Inflammatory macrophage (primary cell): ENCODE measurements around the gene ZNF664.
A peak's percentile ranks its signal among the peaks of the same experiment; 100 is the strongest.

Source experiments
- DNase-seq, 2 donors: peaks; one replicate each; pipeline ENCODE4 v3.0.0-alpha.2; 2020 to 2022
- total RNA-seq, 18 experiments: gene quantifications; one replicate each; lab custom pipeline; 2026; ENCODE audit warnings: mixed read lengths in 6 of 18, inconsistent platforms in 2 of 18; lab: John Stamatoyannopoulos, UW

The ZNF664 gene
- 27.2 to 94.2 (median 68.2) reads per million in 18 experiments for total RNA-seq

DNA sequence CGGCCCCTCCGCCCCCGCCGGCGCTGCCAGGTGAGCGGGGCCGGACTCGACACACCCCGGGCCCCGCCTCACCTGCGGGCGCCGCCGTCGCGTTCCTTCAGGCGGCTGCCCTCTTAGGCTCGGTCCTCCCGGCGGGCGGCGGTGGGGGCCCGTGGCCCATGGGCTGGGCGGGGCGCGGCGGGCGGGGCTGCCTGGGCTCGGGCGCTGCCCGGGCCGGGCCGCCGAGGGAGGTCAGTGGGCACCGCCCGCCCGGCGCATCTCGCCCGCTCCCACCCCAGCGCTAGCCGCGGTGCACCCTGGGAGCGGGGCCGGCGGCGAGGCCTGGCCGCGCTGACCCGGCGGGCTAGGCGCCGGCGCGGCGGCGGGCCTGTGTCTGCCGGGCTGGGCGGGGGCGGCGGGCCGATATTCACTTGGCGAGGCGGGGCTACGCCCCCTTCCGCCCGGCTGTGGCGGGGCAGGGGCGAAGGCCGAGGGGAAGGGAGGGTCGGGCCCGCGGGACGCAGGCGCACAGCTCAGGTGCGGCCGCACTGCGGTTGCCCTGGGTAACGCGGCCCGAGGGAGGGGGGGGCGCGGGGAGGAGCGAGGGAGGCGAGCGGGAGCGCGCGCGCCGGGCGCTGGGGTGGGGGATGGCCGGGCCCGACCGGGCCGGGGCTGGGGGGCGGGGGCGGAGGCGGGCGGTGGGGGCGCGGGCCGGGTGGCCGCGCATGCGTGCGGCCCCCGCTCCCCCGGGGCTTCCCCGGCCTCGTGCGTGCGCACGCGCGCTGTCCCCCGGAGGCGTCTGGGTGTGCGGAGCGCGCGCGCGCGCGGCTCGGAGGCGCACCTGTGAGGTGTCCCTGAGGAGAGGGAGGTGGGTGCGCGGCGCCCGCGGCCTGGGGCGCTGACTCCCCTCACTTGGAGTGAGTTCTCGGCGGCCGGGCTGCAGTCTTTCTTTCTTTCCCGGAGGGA lies at the start of gene ZNF664, which contains the start of gene CCDC92:
ZNF664 (plus strand) TSS at position 759 of the 945 bp plus-strand sequence. CDS start 38,930 bp downstream, outside the sequence.
CCDC92 (minus strand) TSS at position 375 of the 945 bp plus-strand sequence. CDS start 28,526 bp downstream, outside the sequence.
- peak; percentile 79 to 82 for DNase-seq

DNA sequence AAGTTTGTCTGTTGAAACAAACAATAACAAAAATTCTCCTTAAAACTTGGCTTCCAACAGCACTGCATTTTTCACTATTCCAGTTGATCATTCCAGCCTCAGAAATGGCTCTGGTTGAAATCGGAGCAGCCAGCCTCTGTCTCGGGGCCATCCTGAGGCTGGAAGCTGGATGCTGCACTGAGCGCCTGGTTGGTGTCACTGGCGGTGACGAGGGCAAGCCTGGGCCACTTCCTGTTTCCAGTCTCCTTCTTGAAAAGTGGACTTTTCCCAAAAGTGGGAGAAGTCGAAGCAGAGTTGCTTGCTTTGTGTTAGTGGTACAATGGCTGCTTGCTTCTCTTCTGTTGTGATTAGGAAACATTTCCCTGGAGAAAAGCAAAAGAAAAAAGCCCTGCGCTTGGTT lies 49.1 kb upstream of the ZNF664 start:
- no peak for DNase-seq

DNA sequence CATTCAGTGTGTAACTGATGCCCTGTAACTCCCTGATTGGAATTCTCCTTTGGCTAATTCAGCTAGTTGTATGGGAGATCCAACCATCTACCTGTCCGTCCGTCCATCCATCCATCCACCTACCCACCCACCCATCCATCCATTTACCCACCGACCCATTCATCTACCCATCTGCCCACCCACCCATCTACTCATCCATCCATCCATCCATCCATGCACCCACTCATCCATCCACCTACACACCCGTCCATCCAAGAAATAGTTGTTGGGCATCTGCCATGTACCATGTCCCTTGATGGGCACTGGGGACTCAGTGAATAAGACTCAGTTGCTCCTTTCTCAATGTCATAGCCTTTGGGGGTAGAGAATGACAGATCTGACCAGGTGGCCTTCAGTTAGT lies 48.5 kb upstream of the ZNF664 start:
- no peak for DNase-seq

DNA sequence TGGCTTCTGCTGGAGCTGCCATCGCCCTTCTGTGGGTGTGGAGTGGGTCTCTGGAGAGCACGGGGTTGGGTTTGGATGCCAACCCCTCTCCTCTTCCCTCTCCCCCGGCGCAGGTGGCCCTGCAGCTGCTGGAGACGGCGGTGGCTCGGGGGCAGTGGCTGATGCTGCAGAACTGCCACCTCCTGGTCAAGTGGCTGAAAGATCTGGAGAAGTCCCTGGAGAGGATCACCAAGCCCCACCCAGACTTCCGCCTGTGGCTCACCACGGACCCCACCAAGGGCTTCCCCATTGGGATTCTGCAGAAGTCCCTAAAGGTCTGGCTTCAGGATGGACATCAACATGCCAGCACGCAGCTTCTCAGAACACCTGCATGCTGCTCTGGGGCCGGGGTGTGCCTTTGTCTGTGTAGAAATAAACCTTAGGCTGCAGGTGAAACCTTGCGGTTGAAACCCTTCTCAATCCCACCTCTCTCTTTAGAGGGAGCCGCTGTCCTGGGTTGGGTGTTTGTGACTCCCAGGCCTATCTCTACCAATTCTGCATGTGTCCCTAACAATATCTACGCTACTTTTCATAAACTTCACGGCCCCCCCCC lies 44.6 kb upstream of the ZNF664 start:
- peak; percentile 13 to 17 for DNase-seq

DNA sequence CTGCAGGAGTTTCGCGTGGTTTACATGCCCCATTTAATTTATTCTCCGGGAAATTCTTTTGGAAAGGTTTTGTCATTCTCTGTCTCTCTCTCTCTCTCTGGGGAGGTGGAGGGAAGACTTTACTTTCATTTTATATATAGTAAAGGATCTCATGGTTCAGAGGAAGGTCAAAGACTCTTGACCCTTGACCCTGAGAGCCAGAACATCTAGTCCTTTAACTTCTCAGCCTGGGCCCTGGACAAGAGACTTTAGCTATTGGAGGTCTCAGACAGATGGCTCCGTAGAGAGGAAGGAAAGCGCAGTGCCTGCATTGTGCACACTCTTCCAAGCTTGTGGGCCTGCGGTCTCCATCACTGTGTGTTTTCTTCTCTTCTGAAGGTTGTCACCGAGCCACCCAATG lies 44.1 kb upstream of the ZNF664 start:
- DNase-seq = no peak

DNA sequence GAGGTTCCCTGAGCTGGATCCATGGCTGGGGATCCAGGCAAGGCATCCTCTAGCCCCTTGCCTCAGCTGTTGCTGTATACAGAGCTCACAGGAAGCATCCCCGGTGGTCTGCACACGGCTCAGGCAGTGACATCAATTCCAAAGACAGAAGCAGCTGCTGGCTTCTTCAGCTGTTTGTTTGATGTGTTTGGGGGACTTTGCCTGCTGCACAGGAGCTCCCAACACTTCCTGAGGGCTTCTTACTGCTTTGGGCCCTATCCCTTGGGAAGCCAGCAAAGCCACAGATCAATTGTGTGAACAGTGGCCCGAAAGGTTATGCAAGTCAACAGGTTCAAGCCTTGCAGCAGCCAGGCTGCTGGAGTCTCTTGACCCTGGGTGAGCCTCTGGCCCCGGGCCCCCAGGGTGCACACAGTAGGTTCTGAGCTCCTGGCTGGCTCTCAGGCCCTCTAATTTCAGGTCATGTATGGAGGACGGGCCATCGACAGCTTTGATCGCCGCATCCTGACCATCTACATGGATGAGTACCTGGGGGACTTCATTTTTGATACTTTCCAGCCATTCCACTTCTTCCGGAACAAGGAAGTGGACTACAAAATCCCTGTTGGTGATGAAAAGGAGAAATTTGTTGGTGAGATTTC lies 43.0 kb upstream of the ZNF664 start:
- no peak for DNase-seq

DNA sequence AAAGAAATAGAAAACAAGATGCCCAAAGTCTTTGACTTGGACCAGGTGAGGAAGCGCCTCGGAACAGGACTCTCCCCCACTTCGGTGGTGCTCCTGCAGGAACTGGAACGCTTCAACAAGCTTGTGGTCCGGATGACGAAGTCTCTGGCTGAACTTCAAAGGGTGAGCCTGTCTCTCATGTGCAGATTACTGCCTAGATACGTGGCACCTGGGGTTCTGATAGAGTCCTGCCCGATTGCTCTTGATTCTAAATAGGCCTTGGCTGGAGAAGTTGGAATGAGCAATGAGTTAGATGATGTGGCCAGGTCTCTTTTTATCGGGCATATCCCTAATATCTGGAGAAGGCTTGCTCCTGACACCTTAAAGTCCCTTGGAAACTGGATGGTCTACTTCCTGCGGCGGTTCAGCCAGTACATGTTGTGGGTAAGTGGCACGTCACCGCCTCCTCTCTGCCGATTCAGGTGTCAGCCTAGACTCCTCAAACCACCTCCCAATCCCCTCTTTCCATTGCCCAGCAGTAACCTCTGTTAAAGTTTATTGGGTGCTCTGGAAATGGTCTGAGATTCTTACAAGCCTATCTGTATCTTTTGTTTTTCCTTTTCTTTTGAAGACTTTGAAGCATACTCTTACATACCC lies 41.2 kb upstream of the ZNF664 start:
- DNase-seq = no peak

DNA sequence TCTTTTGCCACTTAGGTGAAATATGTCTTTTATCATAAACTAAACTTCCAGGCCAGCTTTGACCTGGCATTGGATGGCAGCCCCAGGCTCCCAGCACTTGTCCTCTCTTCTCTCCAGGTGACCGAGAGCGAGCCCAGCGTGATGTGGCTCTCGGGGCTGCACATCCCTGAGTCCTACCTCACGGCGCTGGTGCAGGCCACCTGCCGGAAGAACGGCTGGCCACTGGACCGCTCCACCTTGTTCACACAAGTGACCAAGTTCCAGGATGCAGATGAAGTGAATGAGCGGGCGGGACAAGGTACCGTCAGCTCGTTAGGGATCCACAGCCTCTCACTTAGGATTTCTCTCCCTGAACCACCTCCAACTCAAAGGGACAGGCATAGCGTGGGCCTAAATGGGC lies 39.8 kb upstream of the ZNF664 start:
- no peak for DNase-seq

DNA sequence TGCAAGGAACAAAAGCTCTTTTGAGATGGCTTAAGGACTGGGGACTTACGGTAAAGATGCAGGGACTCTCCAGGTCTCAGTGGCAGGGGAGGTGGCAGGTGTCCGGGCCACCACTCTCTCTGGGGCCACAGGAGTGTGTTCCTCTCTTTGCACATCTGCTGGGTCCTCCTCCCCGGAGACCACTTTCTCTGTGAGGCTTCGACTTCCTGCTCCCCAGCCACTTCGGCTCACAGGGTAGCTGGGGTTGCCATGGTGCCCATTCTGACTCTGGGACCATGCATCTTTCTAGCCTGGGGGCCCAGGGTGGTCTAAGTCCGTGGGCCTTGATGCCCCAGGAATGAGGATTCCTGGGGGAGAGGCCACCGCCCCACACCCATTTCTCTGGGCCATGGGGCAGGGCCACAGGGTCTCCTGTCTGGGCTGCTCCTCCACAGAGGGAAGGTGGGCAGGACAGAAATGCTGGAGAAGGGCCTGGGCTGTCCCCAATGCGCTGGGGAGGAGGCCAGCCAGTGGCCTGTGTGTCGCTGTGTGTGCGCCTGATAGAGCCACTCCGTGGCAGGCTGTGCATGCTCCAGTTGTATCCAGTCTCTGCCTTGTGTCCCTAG lies 38.9 kb upstream of the ZNF664 start:
- no peak for DNase-seq

DNA sequence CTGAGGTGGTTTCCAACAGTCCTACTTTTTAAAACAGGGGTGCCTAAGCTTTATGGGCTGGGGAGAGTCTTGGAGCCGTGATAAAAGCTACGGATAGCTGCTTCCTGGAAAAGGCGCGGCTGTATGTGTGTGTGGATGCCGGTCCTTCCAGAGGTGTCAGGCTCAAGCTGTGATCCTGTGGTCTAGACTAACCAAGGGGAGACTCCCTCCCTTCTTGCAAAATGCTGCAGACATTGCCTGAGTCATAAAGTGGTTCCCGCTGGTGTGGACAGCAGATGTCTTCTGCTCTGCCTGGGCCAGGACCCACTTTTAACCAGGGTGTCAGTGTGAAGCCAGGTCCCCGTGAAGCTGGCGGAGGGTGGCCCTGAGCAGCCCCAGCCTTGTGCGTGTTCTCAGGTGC lies 38.2 kb upstream of the ZNF664 start:
- peak; percentile 24 to 30 for DNase-seq

DNA sequence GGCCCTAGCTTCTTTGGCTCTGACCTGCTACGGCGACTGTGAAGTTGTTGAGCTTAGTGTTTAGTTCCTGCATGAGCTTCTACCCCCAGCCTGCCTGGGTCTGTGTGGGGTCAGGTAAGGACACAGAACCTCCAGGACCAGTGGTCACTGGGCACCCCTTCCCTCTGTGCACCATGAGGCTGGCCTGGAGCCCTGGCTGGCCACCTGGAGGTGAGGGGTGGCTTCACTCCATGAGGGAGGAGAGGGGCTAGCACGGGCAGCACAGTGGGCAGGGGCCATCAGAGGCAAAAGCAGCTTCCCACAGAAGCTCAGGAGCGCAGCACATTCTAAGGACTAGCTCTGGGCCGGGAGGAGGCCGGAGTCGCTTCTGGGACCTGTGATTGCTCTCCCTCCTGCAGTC lies 37.1 kb upstream of the ZNF664 start:
- DNase-seq = no peak

DNA sequence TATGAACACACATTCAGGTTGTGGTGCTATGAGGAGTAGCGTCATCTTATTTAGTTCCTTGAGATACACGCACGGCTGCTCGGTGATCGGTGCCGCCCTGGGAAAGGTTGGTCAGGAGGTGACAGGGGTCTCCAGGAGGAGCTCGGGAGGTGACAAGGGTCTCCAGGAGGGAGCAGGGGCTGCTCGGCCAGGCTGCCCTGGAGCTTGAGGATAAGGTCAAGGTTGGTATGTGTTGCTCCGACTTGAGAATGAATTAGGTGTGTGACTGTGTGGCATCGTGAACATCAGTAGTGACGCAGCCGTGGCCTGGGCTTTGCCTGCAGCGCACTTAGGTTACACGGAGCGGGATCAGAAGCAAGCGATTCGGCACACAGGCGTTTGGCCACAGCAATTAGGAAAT lies 36.5 kb upstream of the ZNF664 start:
- no peak for DNase-seq

DNA sequence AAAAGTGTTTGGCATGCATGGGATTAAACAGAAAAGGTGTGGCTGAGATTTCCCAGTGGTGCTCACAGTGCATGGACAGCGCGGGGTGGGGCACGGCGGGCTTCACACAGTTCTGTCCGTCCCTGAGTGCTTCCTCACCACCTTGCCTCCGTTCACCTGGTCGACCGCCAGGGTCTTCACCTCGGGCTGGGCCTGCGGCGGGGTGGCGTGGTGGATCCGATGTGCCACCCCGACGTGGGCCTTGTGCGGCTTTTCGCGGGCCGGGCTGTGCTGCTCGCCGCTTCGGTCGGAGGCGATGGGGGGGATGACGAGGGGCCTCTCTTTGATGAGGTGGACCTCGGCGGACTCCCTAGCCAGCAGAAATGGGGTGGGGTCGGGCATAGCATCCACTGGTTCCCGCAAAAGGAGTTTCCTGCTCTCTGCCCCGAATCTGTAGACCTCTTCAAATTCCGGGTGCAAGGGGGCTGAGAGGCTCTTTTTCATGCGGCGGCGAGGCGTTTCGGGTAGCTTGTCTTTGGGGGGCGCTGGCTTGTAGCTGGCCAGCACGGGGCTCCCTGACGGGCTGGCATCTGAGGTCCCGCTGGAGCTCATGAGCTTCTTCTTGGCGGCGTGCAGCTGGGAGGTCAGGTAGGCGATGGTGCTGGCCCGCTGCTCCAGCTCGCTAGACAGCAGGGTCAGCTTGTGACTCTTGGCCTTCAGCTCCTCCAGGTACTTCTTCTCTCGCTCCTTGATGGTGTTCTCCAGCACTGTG lies 35.9 kb upstream of the ZNF664 start:
- DNase-seq = no peak

DNA sequence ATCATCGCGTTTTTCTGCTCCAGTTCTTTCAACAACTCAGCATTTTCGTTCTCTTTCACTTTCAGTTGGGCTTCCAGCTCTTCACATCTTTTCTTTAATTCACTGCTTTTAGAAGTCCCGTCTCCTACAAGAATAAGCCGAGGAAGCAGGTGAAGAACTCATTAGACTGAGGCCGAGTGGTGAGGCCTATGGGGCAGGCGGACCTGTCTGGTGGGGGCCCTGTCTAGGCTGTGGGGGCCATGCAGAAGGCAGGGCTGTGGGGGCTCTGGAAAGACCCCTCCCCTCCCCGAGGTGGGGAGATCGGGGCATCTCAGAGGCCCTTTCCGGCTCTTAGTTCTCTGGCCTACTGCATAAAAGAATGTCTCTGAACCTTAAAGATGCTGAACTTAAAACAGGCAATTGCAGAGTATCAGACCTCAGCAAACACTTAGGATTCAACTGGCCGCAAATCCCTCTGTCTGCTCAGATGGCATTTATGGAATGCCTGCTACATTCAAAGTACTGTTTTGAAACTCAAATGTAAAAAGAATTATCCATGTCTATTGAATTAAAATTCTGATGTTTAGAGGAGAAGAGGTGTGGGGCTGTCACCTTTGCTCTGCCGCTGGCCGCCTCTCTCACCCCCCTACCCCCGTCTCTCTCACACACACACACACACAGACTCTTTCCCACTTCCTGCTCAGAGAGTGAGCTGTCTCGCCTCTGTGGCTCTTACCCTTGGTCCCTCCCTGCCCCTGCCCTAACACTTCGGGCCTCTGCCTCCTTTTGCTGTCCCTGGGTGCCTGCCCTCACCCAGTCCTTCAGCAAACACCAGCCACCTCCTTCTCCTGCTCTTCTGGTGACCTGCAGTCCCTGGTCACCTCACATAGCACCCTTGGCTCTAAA lies 35.1 kb upstream of the ZNF664 start:
- DNase-seq = no peak

DNA sequence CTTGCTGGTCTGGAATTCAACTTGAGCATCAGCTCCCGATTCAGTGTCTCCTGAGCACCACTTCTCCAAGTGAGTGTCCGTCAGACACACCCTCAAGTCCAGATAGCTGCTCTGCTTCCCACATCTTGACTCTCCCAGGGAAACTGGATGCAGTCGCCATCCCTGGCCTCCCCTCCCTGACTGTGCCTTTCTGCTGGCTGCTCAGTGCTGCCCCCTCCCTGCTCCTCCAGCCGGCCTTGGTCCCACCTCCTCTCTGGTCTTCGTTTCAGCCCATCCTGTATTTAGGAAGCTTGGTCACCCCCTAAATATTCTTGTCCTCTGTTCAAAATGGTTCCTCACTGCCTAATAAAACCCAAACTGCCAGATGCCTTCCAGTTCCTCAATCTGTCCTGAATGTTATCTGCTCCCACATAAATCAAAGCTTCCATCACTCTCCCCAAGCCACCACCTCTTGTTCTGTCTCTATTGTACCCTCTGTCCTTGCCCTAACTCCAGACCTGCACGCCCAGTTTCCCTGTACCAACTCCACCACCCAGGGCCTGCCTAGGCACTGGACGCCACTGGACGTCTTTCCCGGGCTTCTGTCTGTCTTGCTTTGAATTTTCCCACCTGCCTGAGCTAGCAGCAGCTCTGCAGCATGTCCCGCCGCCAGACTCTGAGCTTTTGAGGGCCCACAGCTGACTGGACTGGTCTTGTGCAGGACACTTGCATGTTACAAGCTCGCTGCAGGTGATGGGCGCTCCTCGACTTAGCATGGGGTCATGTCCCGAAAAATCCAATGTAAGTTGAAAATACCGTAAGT lies 34.1 kb upstream of the ZNF664 start:
- no peak for DNase-seq

DNA sequence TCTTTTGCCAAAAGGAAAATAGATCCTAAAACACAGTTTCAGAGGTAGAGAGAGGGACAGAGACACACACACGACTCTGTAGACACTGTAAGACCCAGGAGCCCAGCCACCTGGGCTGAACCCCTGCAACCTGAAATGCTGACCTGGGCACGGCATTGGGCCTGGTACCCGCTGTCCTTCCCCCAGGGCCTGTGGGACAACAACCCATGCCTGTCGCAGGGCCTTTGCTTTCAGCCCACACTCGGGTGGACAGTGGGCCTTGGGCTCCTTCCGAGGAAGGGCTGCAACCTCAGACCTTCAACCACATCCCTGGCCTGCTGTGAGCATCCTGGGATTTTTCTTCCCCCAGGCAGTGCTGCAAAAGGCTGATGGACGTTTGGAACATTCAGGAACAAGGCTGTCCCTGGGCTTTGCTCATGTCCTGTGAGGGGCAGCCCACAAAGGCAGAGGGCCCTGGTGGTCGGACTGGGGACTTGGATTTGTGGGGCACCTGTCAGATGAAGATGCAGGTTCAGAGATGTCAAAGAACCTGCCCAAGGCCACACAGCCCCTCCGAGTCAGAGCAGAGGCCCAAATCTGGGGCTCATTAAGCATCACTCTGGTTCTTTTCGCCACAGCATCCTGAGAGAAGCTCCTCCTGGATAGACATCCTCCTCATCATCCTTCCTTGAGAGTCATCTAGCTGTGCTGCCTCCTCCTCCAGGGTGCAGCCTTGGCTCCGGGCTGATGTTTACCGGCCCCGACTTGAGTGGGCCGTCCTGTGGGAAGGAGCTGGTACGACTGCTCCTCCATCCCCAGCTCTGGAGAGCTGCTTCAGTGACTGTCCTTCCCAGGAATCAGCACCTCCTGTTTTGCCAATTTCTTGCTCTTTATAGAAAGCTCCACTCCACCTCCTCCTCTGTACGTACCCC lies 33.0 kb upstream of the ZNF664 start:
- DNase-seq = no peak

DNA sequence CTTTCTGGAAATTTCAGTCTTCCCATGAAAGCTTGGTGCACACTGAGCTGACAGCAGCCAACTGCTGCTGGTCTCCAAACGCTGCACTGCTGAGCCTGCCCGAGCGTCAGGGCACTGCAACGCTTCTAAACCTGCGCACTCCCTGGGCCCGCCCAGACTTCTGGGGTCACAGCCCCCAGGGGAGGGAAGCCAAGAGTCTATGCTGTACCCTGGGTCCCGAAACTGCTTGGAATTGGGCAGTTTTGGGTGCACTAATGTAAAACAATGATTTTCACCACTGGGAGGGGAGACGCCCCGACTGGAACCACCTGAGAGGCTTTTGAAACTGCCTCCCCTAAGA lies 32.4 kb upstream of the ZNF664 start:
- no peak for DNase-seq

DNA sequence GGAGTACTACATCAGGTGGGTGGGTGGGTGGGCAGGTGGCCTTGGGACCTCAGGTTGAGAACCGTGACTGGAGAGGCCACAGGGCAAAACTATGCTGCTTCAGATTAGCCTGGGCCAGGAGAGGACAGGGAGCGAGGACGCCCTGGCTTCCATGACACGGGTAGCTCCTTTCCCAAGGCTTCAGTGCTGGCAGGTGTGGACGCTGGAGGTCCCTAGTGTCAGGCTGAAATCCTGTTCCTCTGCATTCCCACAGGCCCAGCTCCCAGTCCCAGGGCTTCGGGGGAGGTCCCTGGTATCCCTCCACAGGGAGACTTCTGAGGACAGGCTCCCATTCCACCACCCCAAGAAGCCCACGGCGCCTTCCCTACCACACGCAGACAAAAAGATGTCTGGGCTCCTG lies 32.0 kb upstream of the ZNF664 start:
- no peak for DNase-seq
